ENCODE data around the gene RANBP9. TPM values are rescaled to one million over a fixed set of nuclear protein-coding genes. Genes with fewer than 3 reads are reported as not detected.

The RANBP9 gene
- total and polyA plus RNA-seq, 4 donors: 5.8 to 25.2 (median 14.1) TPM

DNA sequence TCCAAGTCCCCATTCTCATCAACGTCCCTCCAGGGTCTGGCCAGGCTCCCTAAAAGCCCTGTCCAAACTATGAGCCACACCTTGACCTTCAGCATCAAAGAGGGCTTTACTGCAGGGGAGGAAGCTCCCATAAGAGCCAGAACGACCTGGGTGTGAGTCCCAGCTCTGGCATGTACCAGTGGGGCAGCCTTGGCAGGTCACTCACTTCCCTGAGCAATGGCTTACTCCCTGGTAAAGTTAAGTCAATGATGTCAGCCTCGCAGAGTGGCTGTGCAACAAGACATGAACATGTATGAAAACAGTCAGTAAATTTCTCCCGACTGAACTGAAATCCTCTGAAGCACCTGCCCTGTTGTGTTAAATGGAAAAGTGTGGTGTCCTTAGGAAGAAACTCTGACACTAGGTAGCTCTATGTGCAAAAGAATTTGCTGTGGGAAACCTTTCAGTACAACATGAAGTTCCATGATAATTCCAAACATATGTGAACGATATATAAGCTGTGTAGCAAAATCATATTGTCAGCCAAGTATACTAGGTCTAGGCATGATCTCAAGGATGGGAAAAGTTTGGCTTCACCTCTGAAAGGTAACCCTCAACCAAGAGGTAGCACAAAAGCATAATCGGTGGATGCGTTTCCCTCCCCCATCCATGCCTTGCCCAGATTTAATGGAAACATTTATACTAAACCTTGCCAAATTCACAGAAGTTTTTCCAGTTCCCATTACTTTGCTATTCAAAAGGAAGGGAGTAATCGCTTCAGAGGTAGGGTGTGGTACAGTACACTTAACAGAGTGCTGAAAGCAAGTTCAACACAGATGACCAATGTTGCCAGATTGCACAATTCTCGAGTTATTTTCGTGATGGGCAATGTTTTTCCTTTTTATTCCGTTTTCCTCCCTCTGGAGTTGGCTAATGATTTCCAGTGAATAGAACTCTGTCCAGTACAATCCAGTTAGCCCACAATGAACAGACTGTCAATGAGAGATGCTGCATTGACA, 49.0 kb upstream of the RANBP9 start:
- WGBS: 69% methylated on average over 11 of the region's 11 CpGs
- Histone ChIP-seq H3K36me3 (ENCODE audit: control insufficient read depth in 4 of 4, insufficient read depth in 3 of 4, low read depth in 1 of 4, low read length in 3 of 4) (no peaks in the 10 kb centered on the region), H3K27ac (ENCODE audit: low read depth in 1 of 2, low read length in 2 of 2) (no peak overlapping the region), H3K9ac (ENCODE audit: low read depth in 1 of 2, low read length in 2 of 2) (no peak overlapping the region), H3K27me3 (ENCODE audit: control insufficient read depth in 4 of 4, insufficient read depth in 4 of 4, low read length in 3 of 4) (no peaks in the 10 kb centered on the region), H3K4me1 (ENCODE audit: control insufficient read depth in 4 of 4, insufficient read depth in 4 of 4, low read length in 3 of 4) (no peaks in the 10 kb centered on the region), H3K9me3 (ENCODE audit: control insufficient read depth in 4 of 4, low read length in 3 of 4) (peaks cover 0 to 4% (median 1%) of the 10 kb centered on the region in 4 donors), H3K4me3 (ENCODE audit: low read depth in 1 of 3, low read length in 3 of 3) (no peak overlapping the region)
- no peak for TF ChIP-seq FOXA2 (IDR thresholded peaks at IDR 0.05)
- TF ChIP-seq, protein P1, sequence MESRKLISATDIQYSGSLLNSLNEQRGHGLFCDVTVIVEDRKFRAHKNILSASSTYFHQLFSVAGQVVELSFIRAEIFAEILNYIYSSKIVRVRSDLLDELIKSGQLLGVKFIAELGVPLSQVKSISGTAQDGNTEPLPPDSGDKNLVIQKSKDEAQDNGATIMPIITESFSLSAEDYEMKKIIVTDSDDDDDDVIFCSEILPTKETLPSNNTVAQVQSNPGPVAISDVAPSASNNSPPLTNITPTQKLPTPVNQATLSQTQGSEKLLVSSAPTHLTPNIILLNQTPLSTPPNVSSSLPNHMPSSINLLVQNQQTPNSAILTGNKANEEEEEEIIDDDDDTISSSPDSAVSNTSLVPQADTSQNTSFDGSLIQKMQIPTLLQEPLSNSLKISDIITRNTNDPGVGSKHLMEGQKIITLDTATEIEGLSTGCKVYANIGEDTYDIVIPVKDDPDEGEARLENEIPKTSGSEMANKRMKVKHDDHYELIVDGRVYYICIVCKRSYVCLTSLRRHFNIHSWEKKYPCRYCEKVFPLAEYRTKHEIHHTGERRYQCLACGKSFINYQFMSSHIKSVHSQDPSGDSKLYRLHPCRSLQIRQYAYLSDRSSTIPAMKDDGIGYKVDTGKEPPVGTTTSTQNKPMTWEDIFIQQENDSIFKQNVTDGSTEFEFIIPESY (IDR thresholded peaks at IDR 0.05): peak; percentile 14
- no peak for DNase-seq (ENCODE audit: low spot score)

DNA sequence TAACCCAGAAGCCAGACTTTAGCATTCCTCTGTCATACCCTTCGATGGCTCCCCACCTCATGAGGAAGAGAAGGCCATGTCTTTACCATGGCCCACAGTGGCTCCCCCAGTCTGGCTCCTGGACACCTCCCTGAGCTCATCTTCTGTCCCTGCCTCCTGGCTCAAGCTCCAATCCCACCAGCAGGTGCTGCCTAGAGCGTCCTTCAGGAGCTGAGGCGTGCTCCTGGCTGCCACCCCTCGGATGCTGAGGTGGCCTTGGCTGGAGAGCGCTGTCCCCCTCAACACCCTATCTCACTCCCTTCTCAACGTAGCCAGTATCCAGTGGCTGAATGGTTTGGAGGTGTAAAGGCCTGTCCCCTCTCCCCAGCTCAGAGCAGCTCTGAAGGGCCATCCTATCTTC, 47.4 kb upstream of the RANBP9 start:
- no peaks in the 10 kb centered on the region for H3K27me3 ChIP-seq (ENCODE audit: control insufficient read depth in 4 of 4, insufficient read depth in 4 of 4, low read length in 3 of 4)

More for the DNA sequence above, 47.4 kb upstream of the RANBP9 start:
- WGBS: 93% methylated on average over 6 of the region's 6 CpGs
- H3K9ac ChIP-seq (ENCODE audit: low read depth in 1 of 2, low read length in 2 of 2): no peak overlapping the region
- H3K36me3 ChIP-seq (ENCODE audit: control insufficient read depth in 4 of 4, insufficient read depth in 3 of 4, low read depth in 1 of 4, low read length in 3 of 4): no peaks in the 10 kb centered on the region
- peaks cover 0 to 2% (median under 1%) of the 10 kb centered on the region in 4 donors for H3K9me3 ChIP-seq (ENCODE audit: control insufficient read depth in 4 of 4, low read length in 3 of 4)
- no peak for DNase-seq (ENCODE audit: low spot score)
- H3K27ac ChIP-seq (ENCODE audit: low read depth in 1 of 2, low read length in 2 of 2): no peak overlapping the region
- no peak overlapping the region for H3K4me3 ChIP-seq (ENCODE audit: low read depth in 1 of 3, low read length in 3 of 3)
- no peaks in the 10 kb centered on the region for H3K4me1 ChIP-seq (ENCODE audit: control insufficient read depth in 4 of 4, insufficient read depth in 4 of 4, low read length in 3 of 4)
- no peak for TF ChIP-seq TAF1 (conservative IDR thresholded peaks at IDR 0.05)
- TF ChIP-seq, protein P1 (IDR thresholded peaks at IDR 0.05): no peak
- no peak for TF ChIP-seq HNF4G (IDR thresholded peaks at IDR 0.05)
- TF ChIP-seq ATF3 (IDR thresholded peaks at IDR 0.05): no peak
- TF ChIP-seq FOXA1 (IDR thresholded peaks at IDR 0.05): no peak
- no peak for TF ChIP-seq MAX (IDR thresholded peaks at IDR 0.05)
- no peak for TF ChIP-seq EGR1 (IDR thresholded peaks at IDR 0.05; ENCODE audit: low read depth in 2 of 2)
- TF ChIP-seq, protein P2, sequence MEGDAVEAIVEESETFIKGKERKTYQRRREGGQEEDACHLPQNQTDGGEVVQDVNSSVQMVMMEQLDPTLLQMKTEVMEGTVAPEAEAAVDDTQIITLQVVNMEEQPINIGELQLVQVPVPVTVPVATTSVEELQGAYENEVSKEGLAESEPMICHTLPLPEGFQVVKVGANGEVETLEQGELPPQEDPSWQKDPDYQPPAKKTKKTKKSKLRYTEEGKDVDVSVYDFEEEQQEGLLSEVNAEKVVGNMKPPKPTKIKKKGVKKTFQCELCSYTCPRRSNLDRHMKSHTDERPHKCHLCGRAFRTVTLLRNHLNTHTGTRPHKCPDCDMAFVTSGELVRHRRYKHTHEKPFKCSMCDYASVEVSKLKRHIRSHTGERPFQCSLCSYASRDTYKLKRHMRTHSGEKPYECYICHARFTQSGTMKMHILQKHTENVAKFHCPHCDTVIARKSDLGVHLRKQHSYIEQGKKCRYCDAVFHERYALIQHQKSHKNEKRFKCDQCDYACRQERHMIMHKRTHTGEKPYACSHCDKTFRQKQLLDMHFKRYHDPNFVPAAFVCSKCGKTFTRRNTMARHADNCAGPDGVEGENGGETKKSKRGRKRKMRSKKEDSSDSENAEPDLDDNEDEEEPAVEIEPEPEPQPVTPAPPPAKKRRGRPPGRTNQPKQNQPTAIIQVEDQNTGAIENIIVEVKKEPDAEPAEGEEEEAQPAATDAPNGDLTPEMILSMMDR (IDR thresholded peaks at IDR 0.05; ENCODE audit: low read depth, low read length, missing input control): no peak

Measured in liver (tissue), 9 donors.